ENCODE measurements around the gene CCDC157.

DNA sequence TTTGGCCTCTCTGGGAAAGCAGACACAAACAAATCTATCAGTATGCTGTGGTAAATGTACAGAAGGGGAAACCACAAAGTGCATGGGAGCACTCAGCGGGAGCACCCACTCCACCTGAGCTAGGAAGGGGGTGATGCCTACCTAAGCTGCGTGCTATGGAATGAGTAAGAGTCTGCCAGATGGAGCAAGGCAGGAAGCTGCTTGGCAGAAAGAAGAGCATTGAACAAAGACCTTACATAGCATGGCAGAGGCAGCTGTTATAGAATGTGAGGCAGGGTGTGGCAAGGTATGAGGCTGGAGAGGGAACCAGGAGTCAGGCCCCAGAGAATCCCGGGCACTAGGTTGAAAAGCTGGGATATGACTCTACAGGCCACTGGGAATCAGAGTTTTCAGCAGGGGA lies 55.0 kb downstream of the CCDC157 start:
- TF ChIP-seq, protein P1, sequence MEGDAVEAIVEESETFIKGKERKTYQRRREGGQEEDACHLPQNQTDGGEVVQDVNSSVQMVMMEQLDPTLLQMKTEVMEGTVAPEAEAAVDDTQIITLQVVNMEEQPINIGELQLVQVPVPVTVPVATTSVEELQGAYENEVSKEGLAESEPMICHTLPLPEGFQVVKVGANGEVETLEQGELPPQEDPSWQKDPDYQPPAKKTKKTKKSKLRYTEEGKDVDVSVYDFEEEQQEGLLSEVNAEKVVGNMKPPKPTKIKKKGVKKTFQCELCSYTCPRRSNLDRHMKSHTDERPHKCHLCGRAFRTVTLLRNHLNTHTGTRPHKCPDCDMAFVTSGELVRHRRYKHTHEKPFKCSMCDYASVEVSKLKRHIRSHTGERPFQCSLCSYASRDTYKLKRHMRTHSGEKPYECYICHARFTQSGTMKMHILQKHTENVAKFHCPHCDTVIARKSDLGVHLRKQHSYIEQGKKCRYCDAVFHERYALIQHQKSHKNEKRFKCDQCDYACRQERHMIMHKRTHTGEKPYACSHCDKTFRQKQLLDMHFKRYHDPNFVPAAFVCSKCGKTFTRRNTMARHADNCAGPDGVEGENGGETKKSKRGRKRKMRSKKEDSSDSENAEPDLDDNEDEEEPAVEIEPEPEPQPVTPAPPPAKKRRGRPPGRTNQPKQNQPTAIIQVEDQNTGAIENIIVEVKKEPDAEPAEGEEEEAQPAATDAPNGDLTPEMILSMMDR (IDR thresholded peaks at IDR 0.05), result no peak
- TF ChIP-seq ZFX (IDR thresholded peaks at IDR 0.05; ENCODE audit: borderline replicate concordance), result no peak
